ENCODE results near the gene CD19.
"Not testable (repeated sequence)": the region's sequence is repeated elsewhere in the genome, so short reads cannot be mapped to it uniquely, and the experiment has no call there.

CD19 gene

DNA sequence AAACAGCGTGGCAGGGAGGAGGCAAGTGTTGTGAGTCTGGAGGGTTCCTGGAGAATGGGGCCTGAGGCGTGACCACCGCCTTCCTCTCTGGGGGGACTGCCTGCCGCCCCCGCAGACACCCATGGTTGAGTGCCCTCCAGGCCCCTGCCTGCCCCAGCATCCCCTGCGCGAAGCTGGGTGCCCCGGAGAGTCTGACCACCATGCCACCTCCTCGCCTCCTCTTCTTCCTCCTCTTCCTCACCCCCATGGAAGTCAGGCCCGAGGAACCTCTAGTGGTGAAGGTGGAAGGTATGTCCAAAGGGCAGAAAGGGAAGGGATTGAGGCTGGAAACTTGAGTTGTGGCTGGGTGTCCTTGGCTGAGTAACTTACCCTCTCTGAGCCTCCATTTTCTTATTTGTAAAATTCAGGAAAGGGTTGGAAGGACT lies at the start of gene CD19:
TSS of gene CD19 (plus strand) at position 171 of the 425 bp plus-strand sequence. CDS start at position 201, 30 bp downstream.
- DNase-seq = no peak
- no peaks in the 10 kb centered on the region for H3K36me3 ChIP-seq (replicated peaks)
- no peaks in the 10 kb centered on the region for H3K27me3 ChIP-seq (replicated peaks)
- in situ Hi-C loops (cut with HindIII; ENCODE audit: low pct_ligation_motif_present, low sequenced_read_pairs) = no loop called here
- no peak within 1 kb of the TSS for H3K4me3 ChIP-seq (ENCODE audit: low read depth, low read length)
- TF ChIP-seq, protein P1, sequence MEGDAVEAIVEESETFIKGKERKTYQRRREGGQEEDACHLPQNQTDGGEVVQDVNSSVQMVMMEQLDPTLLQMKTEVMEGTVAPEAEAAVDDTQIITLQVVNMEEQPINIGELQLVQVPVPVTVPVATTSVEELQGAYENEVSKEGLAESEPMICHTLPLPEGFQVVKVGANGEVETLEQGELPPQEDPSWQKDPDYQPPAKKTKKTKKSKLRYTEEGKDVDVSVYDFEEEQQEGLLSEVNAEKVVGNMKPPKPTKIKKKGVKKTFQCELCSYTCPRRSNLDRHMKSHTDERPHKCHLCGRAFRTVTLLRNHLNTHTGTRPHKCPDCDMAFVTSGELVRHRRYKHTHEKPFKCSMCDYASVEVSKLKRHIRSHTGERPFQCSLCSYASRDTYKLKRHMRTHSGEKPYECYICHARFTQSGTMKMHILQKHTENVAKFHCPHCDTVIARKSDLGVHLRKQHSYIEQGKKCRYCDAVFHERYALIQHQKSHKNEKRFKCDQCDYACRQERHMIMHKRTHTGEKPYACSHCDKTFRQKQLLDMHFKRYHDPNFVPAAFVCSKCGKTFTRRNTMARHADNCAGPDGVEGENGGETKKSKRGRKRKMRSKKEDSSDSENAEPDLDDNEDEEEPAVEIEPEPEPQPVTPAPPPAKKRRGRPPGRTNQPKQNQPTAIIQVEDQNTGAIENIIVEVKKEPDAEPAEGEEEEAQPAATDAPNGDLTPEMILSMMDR (IDR thresholded peaks at IDR 0.05; ENCODE audit: low read depth, low read length, missing control alignments) = no peak
- H3K27ac ChIP-seq = no peak within 1 kb of the TSS

DNA sequence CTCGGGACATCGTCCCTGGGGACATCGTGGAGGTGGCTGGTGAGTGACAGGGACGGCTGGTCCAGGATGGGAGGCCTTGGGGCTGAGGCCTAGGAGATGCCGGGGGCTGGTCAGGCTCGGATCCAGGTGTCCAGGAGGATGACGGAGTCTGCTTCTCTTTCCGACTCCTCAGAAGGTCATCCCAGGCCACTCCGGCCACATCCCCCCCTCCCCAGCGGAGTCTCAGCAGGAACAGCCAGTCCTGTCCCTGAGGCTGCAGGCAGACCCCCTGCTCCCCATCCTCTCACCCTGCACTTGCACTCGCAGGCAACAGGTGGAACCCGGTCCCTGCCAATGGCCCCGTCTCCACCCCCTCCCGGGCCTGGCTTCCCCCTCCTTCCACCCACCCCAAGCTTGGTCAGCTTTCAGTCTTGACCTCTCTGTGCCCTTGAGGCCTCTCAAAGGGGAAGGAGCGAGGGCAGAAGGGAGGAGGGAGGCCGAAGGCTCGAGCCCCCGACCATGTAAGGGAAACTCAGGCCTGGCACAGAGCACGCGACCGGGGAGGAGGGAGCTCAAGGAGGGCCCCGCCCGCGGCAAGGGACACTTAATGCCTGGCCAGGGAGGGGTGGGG lies 49.1 kb upstream of the CD19 start:
- no peak for DNase-seq
- Histone ChIP-seq H3K27ac (no peak overlapping the region), H3K27me3 (replicated peaks) (no peaks in the 10 kb centered on the region), H3K4me3 (ENCODE audit: low read depth, low read length) (no peak overlapping the region), H3K36me3 (replicated peaks) (no peaks in the 10 kb centered on the region)
- TF ChIP-seq, protein P1 (IDR thresholded peaks at IDR 0.05; ENCODE audit: low read depth, low read length, missing control alignments) = no peak
- in situ Hi-C loops (cut with HindIII; ENCODE audit: low pct_ligation_motif_present, low sequenced_read_pairs) = no loop called here

DNA sequence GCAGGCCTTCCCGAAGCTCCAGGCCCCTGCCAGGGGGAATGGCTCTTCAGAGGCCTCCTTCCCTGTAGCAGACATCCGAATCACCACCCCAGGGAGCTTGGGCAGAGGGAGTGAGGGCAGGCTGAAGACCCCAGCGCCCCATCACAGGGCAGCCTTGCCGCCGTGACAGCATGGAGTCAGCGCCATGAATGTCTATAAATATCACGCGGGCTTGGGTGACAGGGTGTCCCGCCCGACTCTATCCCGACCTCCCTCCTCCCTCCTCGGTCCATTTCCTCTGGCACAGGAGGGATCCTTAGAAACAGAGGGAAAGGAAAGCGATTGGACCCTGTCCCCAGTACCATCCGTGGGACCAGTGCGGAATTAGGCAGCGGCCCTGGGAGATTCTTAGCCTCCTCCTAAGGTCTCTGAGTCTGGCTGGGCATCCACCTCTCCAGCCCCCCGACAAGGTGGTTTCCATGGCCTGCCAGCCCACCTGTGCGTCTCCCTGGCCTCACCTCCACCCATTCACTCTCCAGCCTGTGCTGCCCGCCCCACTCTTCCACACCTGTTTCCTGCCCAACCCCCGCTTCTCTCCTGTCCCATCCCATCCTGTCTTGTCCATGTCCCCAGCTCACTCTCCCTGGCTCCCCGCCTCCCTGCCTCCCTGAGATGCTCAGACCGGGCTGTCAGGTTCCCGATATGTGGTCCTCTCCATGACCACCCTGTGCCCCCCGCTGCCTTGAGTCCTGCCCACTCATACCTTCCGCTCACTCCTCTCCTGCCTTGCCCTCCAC lies 48.4 kb upstream of the CD19 start:
- Histone ChIP-seq H3K27me3 (replicated peaks) (no peaks in the 10 kb centered on the region), H3K4me3 (ENCODE audit: low read depth, low read length) (no peak overlapping the region), H3K36me3 (replicated peaks) (no peaks in the 10 kb centered on the region), H3K27ac (no peak overlapping the region)
- in situ Hi-C loops (cut with HindIII; ENCODE audit: low pct_ligation_motif_present, low sequenced_read_pairs) = no loop called here
- DNase-seq = no peak
- TF ChIP-seq, protein P1 (IDR thresholded peaks at IDR 0.05; ENCODE audit: low read depth, low read length, missing control alignments) = no peak

DNA sequence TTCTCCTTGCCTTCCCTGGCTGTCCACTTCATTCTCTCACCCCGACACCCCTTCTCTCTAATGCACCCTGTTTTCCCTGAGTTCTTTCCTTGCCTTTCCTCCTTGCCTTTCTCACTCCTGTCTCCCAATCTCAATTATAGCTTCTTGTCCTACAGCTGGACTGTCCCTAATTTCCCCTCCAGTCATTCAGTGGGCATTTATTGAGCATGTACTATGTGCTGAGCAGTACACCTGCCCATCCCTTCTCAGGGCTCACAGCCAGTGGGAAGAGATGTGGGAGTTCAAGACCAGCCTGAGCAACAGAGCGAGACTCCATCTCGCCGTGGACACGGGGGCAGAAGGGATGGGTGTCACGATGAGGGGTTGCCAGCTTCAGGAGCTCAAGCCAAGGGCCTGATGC lies 47.7 kb upstream of the CD19 start:
- Histone ChIP-seq H3K36me3 (replicated peaks) (no peaks in the 10 kb centered on the region), H3K4me3 (ENCODE audit: low read depth, low read length) (no peak overlapping the region), H3K27me3 (replicated peaks) (no peaks in the 10 kb centered on the region), H3K27ac (no peak overlapping the region)
- TF ChIP-seq, protein P1 (IDR thresholded peaks at IDR 0.05; ENCODE audit: low read depth, low read length, missing control alignments) = no peak
- in situ Hi-C loops (cut with HindIII; ENCODE audit: low pct_ligation_motif_present, low sequenced_read_pairs) = no loop called here
- DNase-seq = no peak

DNA sequence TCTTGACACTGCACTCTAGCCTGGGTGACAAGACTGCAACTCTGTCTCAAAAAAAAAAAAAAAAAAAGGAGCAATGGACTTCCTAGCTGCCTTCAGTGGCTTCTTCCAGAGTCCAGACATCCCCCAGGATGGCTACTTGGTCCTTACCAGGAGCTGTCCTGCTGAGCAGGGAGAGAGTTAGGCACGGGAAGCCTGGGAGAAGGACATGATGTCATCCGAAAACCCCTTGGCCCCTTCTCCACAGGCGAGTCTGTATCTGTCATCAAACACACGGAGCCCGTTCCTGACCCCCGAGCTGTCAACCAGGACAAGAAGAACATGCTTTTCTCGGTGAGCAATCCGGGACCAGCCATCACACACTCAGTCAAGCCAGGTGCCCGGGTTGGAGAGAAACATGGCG lies 44.8 kb upstream of the CD19 start:
- in situ Hi-C loops (cut with HindIII; ENCODE audit: low pct_ligation_motif_present, low sequenced_read_pairs) = no loop called here
- H3K4me3 ChIP-seq (ENCODE audit: low read depth, low read length) = no peak overlapping the region
- TF ChIP-seq, protein P1 (IDR thresholded peaks at IDR 0.05; ENCODE audit: low read depth, low read length, missing control alignments) = no peak
- DNase-seq = no peak
- no peaks in the 10 kb centered on the region for H3K36me3 ChIP-seq (replicated peaks)
- H3K27ac ChIP-seq = no peak overlapping the region
- H3K27me3 ChIP-seq (replicated peaks) = no peaks in the 10 kb centered on the region

DNA sequence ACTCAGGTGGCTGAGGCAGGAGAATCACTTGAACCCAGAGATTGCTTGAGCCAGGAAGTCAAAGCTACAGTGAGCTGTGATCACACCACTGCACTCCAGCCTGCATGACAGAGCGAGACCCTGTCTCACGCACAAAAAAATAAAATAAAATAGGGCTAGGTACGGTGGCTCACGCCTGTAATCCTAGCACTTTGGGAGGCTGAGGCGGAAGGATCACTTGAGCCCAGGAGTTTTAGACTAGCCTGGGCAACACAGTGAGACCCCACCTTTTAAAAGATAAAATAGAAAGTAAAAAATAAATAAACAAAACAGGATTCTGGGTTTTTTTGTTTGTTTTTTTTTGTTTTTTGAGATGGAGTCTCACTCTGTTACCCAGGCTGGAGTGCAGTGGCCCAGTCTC lies 41.4 kb upstream of the CD19 start:
- DNase-seq; H3K27ac ChIP-seq; H3K36me3 ChIP-seq (replicated peaks); H3K27me3 ChIP-seq (replicated peaks); in situ Hi-C loops (cut with HindIII; ENCODE audit: low pct_ligation_motif_present, low sequenced_read_pairs); H3K4me3 ChIP-seq (ENCODE audit: low read depth, low read length): not testable (repeated sequence)

All from brain microvascular endothelial cell (primary cell).